Common myeloid progenitor, CD34-positive (primary cell): ENCODE data around the gene CXCL14.

Source experiments
- CTCF ChIA-PET: fragments of 350-600 bp; sonication (Branson Sonifier 250); formaldehyde crosslinking; loops from one replicate; lab custom pipeline; 2021; ENCODE audit warnings: antibody characterized with exemption; lab: Charles Lee
- POLR2A ChIA-PET: fragments of 350-600 bp; sonication (Branson Sonifier 250); formaldehyde crosslinking; loops from one replicate; lab custom pipeline; 2021; ENCODE audit warnings: antibody characterized with exemption; lab: Charles Lee
- DNase-seq, 3 donors: peaks; one replicate each; pipeline versions ENCODE4 v3.0.0 to v3.0.0-alpha.2; 2013
- H3K27ac ChIP-seq, 2 experiments: 1 replicate in 1 of 2; 2 replicates in 1 of 2; pipeline ENCODE4 v1.7.0; 2013; ENCODE audit warnings: inconsistent platforms in 2 of 2, low read length in 2 of 2, mild to moderate bottlenecking in 2 of 2, low read depth in 1 of 2, moderate library complexity in 1 of 2; ENCODE audit not compliant: severe bottlenecking in 2 of 2, insufficient read depth in 1 of 2, poor library complexity in 1 of 2
- H3K27me3 ChIP-seq, 5 experiments: replicated peaks in 2 of 5; 1 replicate in 3 of 5; 2 replicates in 2 of 5; pipeline versions ENCODE4 v1.6.1 to v1.7.0; 2013; ENCODE audit warnings: low read length in 4 of 5, mild to moderate bottlenecking in 2 of 5, moderate library complexity in 2 of 5, inconsistent platforms in 1 of 5; ENCODE audit not compliant: insufficient read depth in 5 of 5, control insufficient read depth in 4 of 5
- H3K36me3 ChIP-seq, 4 experiments: 1 replicate in 2 of 4; 2 replicates in 2 of 4; pipeline versions ENCODE4 v1.6.1 to v1.7.0; 2013; ENCODE audit warnings: low read length in 3 of 4, control low read depth in 1 of 4, mild to moderate bottlenecking in 1 of 4; ENCODE audit not compliant: control insufficient read depth in 4 of 4, insufficient read depth in 4 of 4
- H3K4me1 ChIP-seq, 4 experiments: 1 replicate in 3 of 4; 2 replicates in 1 of 4; pipeline versions ENCODE4 v1.6.1 to v1.7.1; 2013; ENCODE audit warnings: low read length in 3 of 4, mild to moderate bottlenecking in 3 of 4, control low read depth in 1 of 4, inconsistent platforms in 1 of 4, moderate library complexity in 1 of 4; ENCODE audit not compliant: control insufficient read depth in 4 of 4, insufficient read depth in 4 of 4; ENCODE audit errors: control extremely low read depth in 1 of 4
- H3K4me3 ChIP-seq, 7 experiments: 1 replicate in 4 of 7; 2 replicates in 3 of 7; pipeline versions ENCODE4 v1.5.1 to v1.7.0; 2013; ENCODE audit warnings: mild to moderate bottlenecking in 7 of 7, low read length in 6 of 7, moderate library complexity in 6 of 7, inconsistent platforms in 2 of 7, low read depth in 2 of 7, control low read depth in 1 of 7; ENCODE audit not compliant: insufficient read depth in 4 of 7, control insufficient read depth in 1 of 7; ENCODE audit errors: extremely low read depth in 1 of 7
- H3K9me3 ChIP-seq, 5 experiments: 1 replicate in 4 of 5; 2 replicates in 1 of 5; pipeline versions ENCODE4 v1.6.1 to v1.7.1; 2013; ENCODE audit warnings: low read length in 4 of 5, mild to moderate bottlenecking in 2 of 5, inconsistent platforms in 1 of 5, low read depth in 1 of 5, moderate library complexity in 1 of 5; ENCODE audit not compliant: control insufficient read depth in 4 of 5, insufficient read depth in 2 of 5; ENCODE audit errors: control extremely low read depth in 1 of 5
- WGBS: methylation state at CpG from one replicate; pipeline ENCODE4 v1.1.5; 2013; ENCODE audit not compliant: insufficient coverage; 5-methylcytosine and 5-hydroxymethylcytosine counted together

Gene CXCL14

DNA sequence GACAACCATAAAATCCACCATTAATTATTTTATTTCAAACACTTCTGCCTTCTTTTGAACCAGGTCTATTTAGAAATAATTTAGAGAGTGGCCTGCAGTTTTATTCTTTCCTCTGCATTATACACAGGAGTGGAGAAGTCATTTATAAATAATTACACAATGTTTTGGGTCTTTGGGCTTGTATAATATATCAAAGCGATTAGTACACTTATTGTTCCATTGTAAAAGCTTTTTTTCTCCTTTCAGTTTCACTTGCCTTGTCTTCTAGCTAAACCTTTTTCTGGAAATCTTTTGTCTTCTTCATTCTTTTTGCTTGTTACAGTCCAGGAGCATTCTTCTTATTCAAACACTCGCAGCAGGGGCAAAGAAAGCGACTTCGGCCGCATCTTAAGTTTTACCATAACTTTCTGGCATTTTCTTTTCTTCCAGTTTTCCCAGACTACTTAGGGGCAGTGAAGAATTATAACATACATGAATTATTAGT lies 35.7 kb downstream of the CXCL14 start:
- H3K9me3 ChIP-seq, result peaks cover 0 to 2% (median 0%) of the 10 kb centered on the region in 5 experiments
- H3K27me3 ChIP-seq, result peaks cover 19 to 100% (median 66%) of the 10 kb centered on the region in 5 experiments
- WGBS, result no CpG with 5 or more reads among the region's 5 CpGs
- CTCF ChIA-PET, result interaction anchor here (1.3 to 4.5 kb wide), 4 partner anchors 9 to 81 kb away, joined by 5 to 36 read pairs (median 5); no protein-coding TSS in a partner anchor
- H3K4me1 ChIP-seq, result peaks cover 0 to 19% (median 16%) of the 10 kb centered on the region in 4 experiments
- H3K4me3 ChIP-seq, result peak overlapping the region in 5 of 7 experiments; percentile 13 to 84 (median 61)
- POLR2A ChIA-PET, result no interaction called here
- peak in 1 of 3 donors; percentile 49 for DNase-seq
- H3K36me3 ChIP-seq, result no peaks in the 10 kb centered on the region
- no peak overlapping the region for H3K27ac ChIP-seq

DNA sequence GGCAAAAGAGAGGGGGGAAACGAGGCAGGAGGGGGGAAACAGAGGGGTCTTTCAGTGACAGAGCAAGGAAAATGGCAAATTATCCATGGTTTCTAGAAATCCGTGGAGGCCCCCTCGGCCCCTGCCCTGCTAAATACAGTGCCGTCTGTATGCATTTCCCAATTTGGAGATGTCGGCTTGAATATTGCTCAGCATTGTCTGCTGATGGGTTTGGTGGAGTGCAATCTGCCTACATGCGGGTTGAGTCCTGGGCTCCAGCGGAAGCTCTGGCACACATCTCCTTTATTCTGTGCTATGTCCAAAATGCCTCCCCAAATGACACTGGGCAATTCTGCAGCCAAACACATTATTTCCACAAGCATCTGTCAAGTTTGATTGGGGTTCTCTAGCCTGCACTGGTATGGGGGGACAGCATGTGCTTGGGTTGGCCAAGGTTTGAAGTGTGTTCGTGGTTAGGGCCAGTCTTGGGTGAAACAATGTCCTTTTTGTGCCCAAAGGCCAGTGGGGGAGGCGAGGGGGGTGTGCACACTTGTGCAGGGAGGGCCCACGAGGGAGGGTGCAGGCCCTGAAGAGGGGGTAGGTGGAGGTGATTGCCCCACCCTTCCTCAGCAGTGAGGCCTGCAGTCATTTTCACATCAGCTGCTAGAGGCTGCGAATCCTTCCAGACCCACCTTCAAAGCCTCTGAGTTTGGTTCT lies 36.8 kb downstream of the CXCL14 start:
- peaks cover 19 to 100% (median 67%) of the 10 kb centered on the region in 5 experiments for H3K27me3 ChIP-seq
- H3K36me3 ChIP-seq, result peaks cover 0 to 2% (median 0%) of the 10 kb centered on the region in 4 experiments
- POLR2A ChIA-PET, result no interaction called here
- 29% methylated on average over 9 of the region's 11 CpGs for WGBS
- DNase-seq, result no peak
- no peak overlapping the region for H3K4me3 ChIP-seq
- CTCF ChIA-PET, result interaction anchor here (1.2 to 4.5 kb wide), 5 partner anchors 10 to 84 kb away, joined by 4 to 36 read pairs (median 5); no protein-coding TSS in a partner anchor
- H3K4me1 ChIP-seq, result peaks cover 0 to 19% (median 16%) of the 10 kb centered on the region in 4 experiments
- peaks cover 0 to 7% (median 5%) of the 10 kb centered on the region in 5 experiments for H3K9me3 ChIP-seq
- no peak overlapping the region for H3K27ac ChIP-seq

- Histone ChIP-seq H3K27me3 (peaks cover 20 to 100% (median 59%) of the 10 kb centered on the region in 5 experiments), H3K9me3 (peaks cover 0 to 7% (median 5%) of the 10 kb centered on the region in 5 experiments), H3K27ac (no peak overlapping the region), H3K4me1 (peaks cover 0 to 32% (median 25%) of the 10 kb centered on the region in 4 experiments), H3K36me3 (peaks cover 0 to 2% (median 0%) of the 10 kb centered on the region in 4 experiments), H3K4me3 (no peak overlapping the region)
- POLR2A ChIA-PET, result no interaction called here
- WGBS, result 86% methylated on average over 3 of the region's 4 CpGs
- DNase-seq, result no peak
- CTCF ChIA-PET, result interaction anchor here (0.8 to 4.5 kb wide), 5 partner anchors 10 to 82 kb away, joined by 3 to 36 read pairs (median 6); no protein-coding TSS in a partner anchor
These were observed 39.3 kb downstream of the CXCL14 start for GRCh38 chr5:135539430-135540005.

DNA sequence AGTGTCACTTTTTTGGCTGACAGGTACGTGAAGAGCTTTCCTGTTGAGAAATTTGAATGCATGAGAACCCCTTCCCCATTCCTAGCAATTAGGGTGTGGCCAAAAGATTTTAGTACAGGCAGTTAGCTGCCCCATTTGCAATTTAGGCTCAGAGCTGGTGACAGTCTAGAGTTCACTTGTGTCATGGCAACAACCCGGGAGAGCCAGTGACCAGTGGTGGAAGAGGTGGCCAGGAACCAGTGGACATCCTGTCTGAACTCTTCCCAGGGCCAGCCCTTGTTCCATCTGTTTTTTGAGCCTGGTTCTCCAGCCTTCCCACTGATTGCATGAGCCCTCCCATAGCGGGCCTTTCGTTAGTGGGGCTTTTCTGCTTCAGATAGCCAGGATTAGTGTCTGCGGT lies 40.5 kb downstream of the CXCL14 start:
- DNase-seq, result no peak
- H3K4me3 ChIP-seq, result no peak overlapping the region
- H3K9me3 ChIP-seq, result peaks cover 0 to 7% (median 5%) of the 10 kb centered on the region in 5 experiments
- peaks cover 23 to 100% (median 60%) of the 10 kb centered on the region in 5 experiments for H3K27me3 ChIP-seq
- ChIA-PET POLR2A (no interaction called here), CTCF (interaction anchor here (0.8 to 7.0 kb wide), 4 partner anchors 13 to 76 kb away, joined by 4 to 46 read pairs (median 8); no protein-coding TSS in a partner anchor)
- no peak overlapping the region for H3K27ac ChIP-seq
- H3K4me1 ChIP-seq, result peaks cover 0 to 20% (median 14%) of the 10 kb centered on the region in 4 experiments
- 97% methylated on average over 4 of the region's 5 CpGs for WGBS
- H3K36me3 ChIP-seq, result peaks cover 0 to 2% (median 0%) of the 10 kb centered on the region in 4 experiments

DNA sequence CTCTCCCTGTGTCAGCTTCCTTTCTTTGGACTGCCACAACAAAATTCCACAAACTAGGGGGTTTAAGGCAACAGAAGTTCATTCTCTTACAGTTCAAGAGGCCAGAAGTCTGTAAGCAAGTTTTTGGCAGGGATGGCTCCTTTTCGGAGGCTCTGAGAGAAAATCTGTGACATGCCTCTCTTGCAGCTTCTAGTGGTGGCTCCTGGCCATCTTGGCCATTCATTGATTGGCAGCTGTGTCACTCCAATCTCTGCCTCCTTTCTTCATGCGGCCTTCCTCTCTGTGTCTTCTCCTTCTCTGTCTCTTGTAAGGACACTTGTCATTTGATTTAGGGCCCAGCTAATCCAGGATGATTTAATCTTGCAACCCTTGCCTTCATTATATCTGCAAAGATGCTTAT lies 41.0 kb downstream of the CXCL14 start:
- Histone ChIP-seq H3K4me1 (peaks cover 0 to 17% (median 12%) of the 10 kb centered on the region in 4 experiments), H3K27me3 (peaks cover 18 to 100% (median 62%) of the 10 kb centered on the region in 5 experiments), H3K27ac (no peak overlapping the region), H3K9me3 (peaks cover 0 to 7% (median 5%) of the 10 kb centered on the region in 5 experiments), H3K4me3 (no peak overlapping the region), H3K36me3 (peaks cover 0 to 2% (median 0%) of the 10 kb centered on the region in 4 experiments)
- no peak for DNase-seq
- CTCF ChIA-PET, result interaction anchor here (0.8 to 7.0 kb wide), 6 partner anchors 13 to 75 kb away, joined by 3 to 46 read pairs (median 4); no protein-coding TSS in a partner anchor
- WGBS, result 58% methylated on average over 2 of the region's 2 CpGs
- POLR2A ChIA-PET, result no interaction called here

DNA sequence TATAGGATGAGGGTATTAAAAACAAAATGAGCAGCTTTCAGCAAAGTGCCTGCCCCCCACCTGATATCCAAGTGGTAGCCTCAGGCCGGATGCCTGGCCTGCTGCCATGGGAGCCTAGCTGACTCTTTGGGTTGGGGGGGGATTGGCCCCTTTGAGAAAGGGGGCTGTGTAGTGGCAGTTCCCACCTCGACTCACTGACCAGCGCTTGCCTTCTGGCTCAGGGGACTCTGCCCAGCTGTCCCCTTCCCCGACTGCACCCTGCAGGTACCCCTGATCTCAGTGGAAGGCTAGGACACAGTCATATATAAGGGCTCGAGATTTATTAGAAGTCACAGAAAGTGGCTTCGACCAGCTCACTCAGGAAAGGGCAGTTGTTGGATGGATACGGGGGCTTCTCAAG lies 41.5 kb downstream of the CXCL14 start:
- ChIA-PET CTCF (interaction anchor here (0.8 to 7.0 kb wide), 6 partner anchors 14 to 81 kb away, joined by 3 to 46 read pairs (median 4); no protein-coding TSS in a partner anchor), POLR2A (no interaction called here)
- 60% methylated on average over 5 of the region's 7 CpGs for WGBS
- Histone ChIP-seq H3K27ac (no peak overlapping the region), H3K9me3 (peaks cover 0 to 7% (median 5%) of the 10 kb centered on the region in 5 experiments), H3K27me3 (peaks cover 18 to 100% (median 65%) of the 10 kb centered on the region in 5 experiments), H3K36me3 (peaks cover 0 to 2% (median 0%) of the 10 kb centered on the region in 4 experiments), H3K4me1 (peaks cover 0 to 17% (median 12%) of the 10 kb centered on the region in 4 experiments), H3K4me3 (no peak overlapping the region)
- no peak for DNase-seq
